ENCODE measurements around the gene ASIC3.

GRCh38 chr7:151056666-151057505, 8.6 kb downstream of the ASIC3 start:
- TF ChIP-seq CTCF (IDR thresholded peaks at IDR 0.05) (no peak), POLR2A (IDR thresholded peaks at IDR 0.05) (no peak), EP300 (IDR thresholded peaks at IDR 0.05) (no peak)
